GM19035 (cell line): ENCODE results near the gene UVRAG.

Experiments
- ATAC-seq: cut with Tn5 transposase; IDR thresholded peaks from one replicate; pipeline ENCODE4 v1.9.1; 2021; ENCODE audit not compliant: unreplicated experiment

UVRAG gene

GRCh38 chr11:75996523-75997442 is 181.8 kb downstream of the UVRAG start:
- ATAC-seq: no peak

GRCh38 chr11:76004400-76004799 is 189.4 kb downstream of the UVRAG start:
- ATAC-seq: no peak

- ATAC-seq: no peak
Measured at GRCh38 chr11:76005756-76006155, 190.7 kb downstream of the UVRAG start.

- ATAC-seq: no peak
Measured at GRCh38 chr11:76007166-76007565, 192.2 kb downstream of the UVRAG start.

- ATAC-seq: no peak
Measured at GRCh38 chr11:76008474-76008873, 193.5 kb downstream of the UVRAG start.

GRCh38 chr11:76010051-76010450 is 195.0 kb downstream of the UVRAG start:
- ATAC-seq: no peak

GRCh38 chr11:76013526-76013925 is 198.5 kb downstream of the UVRAG start:
- no peak for ATAC-seq

- ATAC-seq: no peak
Measured at GRCh38 chr11:76023236-76024068, 208.4 kb downstream of the UVRAG start.

GRCh38 chr11:76025068-76025467 is 210.1 kb downstream of the UVRAG start:
- no peak for ATAC-seq

GRCh38 chr11:76025817-76026216 is 210.8 kb downstream of the UVRAG start:
- ATAC-seq: no peak

- ATAC-seq: no peak
Measured at GRCh38 chr11:76026281-76026680, 211.3 kb downstream of the UVRAG start.

- ATAC-seq: no peak
Measured at GRCh38 chr11:76026862-76027261, 211.9 kb downstream of the UVRAG start.

GRCh38 chr11:76030286-76030685 is 215.3 kb downstream of the UVRAG start:
- no peak for ATAC-seq

GRCh38 chr11:76030968-76031590 is 216.1 kb downstream of the UVRAG start:
- no peak for ATAC-seq

GRCh38 chr11:76033699-76034098 is 218.7 kb downstream of the UVRAG start:
- ATAC-seq: no peak

GRCh38 chr11:76035020-76035419 is 220.0 kb downstream of the UVRAG start:
- no peak for ATAC-seq

GRCh38 chr11:76038608-76039007 is 223.6 kb downstream of the UVRAG start:
- no peak for ATAC-seq

GRCh38 chr11:76041208-76041607 is 226.2 kb downstream of the UVRAG start:
- ATAC-seq: no peak

- ATAC-seq: no peak
Measured at GRCh38 chr11:76044750-76045320, 229.8 kb downstream of the UVRAG start.

- no peak for ATAC-seq
Measured at GRCh38 chr11:76047231-76047630, 232.2 kb downstream of the UVRAG start.

GRCh38 chr11:76047766-76048165 is 232.8 kb downstream of the UVRAG start:
- ATAC-seq: no peak
